Hematopoietic multipotent progenitor cell treated with erythropoietin and hydrocortisone succinate and interleukin-3 and kit ligand, for 17 days (in vitro differentiated cells): Measurements from ENCODE around the gene GALNT1.

Experiments used
- DNase-seq: peaks from one replicate; pipeline ENCODE4 v3.0.0-alpha.2; 2015; ENCODE audit warnings: low spot score

The GALNT1 gene

GRCh38 chr18:35582899-35583558 is 1.5 kb downstream of the GALNT1 start:
- DNase-seq: no peak

- no peak for DNase-seq
These were observed 3.2 kb downstream of the GALNT1 start for GRCh38 chr18:35584735-35585134.

- DNase-seq: no peak
These were observed 4.1 kb downstream of the GALNT1 start for GRCh38 chr18:35585608-35586007.

GRCh38 chr18:35588122-35588521 is 6.6 kb downstream of the GALNT1 start:
- DNase-seq: no peak

- DNase-seq: no peak
These were observed 7.5 kb downstream of the GALNT1 start for GRCh38 chr18:35588995-35589394.

GRCh38 chr18:35589546-35589945 is 8.0 kb downstream of the GALNT1 start:
- no peak for DNase-seq

- no peak for DNase-seq
These were observed 9.4 kb downstream of the GALNT1 start for GRCh38 chr18:35590935-35591334.

GRCh38 chr18:35592298-35592697 is 10.8 kb downstream of the GALNT1 start:
- DNase-seq: no peak

GRCh38 chr18:35593859-35594258 is 12.3 kb downstream of the GALNT1 start:
- DNase-seq: no peak

- DNase-seq: no peak
These were observed 16.2 kb downstream of the GALNT1 start for GRCh38 chr18:35597758-35598157.

- no peak for DNase-seq
These were observed 20.8 kb downstream of the GALNT1 start for GRCh38 chr18:35602193-35602820.

GRCh38 chr18:35603008-35603407 is 21.5 kb downstream of the GALNT1 start:
- DNase-seq: no peak

- DNase-seq: no peak
These were observed 22.0 kb downstream of the GALNT1 start for GRCh38 chr18:35603528-35603927.

GRCh38 chr18:35604369-35604768 is 22.8 kb downstream of the GALNT1 start:
- DNase-seq: no peak

GRCh38 chr18:35605686-35606417 is 24.3 kb downstream of the GALNT1 start:
- DNase-seq: no peak

GRCh38 chr18:35609236-35609635 is 27.7 kb downstream of the GALNT1 start:
- no peak for DNase-seq

GRCh38 chr18:35610089-35610488 is 28.5 kb downstream of the GALNT1 start:
- DNase-seq: no peak

- no peak for DNase-seq
These were observed 29.2 kb downstream of the GALNT1 start for GRCh38 chr18:35610724-35611123.

GRCh38 chr18:35611518-35611917 is 30.0 kb downstream of the GALNT1 start:
- no peak for DNase-seq

- no peak for DNase-seq
These were observed 34.5 kb downstream of the GALNT1 start for GRCh38 chr18:35616074-35616473.

GRCh38 chr18:35616664-35617423 is 35.3 kb downstream of the GALNT1 start:
- DNase-seq: no peak

GRCh38 chr18:35617865-35618264 is 36.3 kb downstream of the GALNT1 start:
- no peak for DNase-seq

GRCh38 chr18:35618289-35618688 is 36.7 kb downstream of the GALNT1 start:
- no peak for DNase-seq
